K562 (cell line): ENCODE measurements around the gene PKDCC. TPM values are rescaled to one million over a fixed set of nuclear protein-coding genes. Genes with fewer than 3 reads are reported as not detected.

Experiments
- ATAC-seq: fragments of 200-7000 bp; cut with Tn5 transposase; 3 replicates; pipeline ENCODE4 v1.9.1; 2020; ENCODE audit warnings: moderate library complexity
- BruUV-seq: library from RNA; stranded (reverse); fragments of 400-500 nt; replicated peaks from 2 replicates; lab custom pipeline; 2021; lab: Mats Ljungman, UMichigan
- CTCF ChIA-PET: fragments of 300-600 bp; formaldehyde crosslinking; extraction: SDS; loops from one replicate; lab custom pipeline; 2021; ENCODE audit warnings: low intra/inter-chr PET ratio; lab: Yijun Ruan, JAX
- POLR2A ChIA-PET: fragments of 300-600, 350-650 bp; sonication (Branson Sonifier 250); formaldehyde crosslinking; extraction: SDS; loops from one replicate; lab custom pipeline; 2021; ENCODE audit warnings: antibody characterized with exemption, inconsistent platforms; lab: Yijun Ruan, JAX
- DNase-seq, 4 experiments: peaks; one replicate each; pipeline versions ENCODE4 v3.0.0 to v3.0.0-alpha.2; 2011 to 2018; ENCODE audit warnings: low spot score in 3 of 4, mixed read lengths in 3 of 4; ENCODE audit errors: extremely low read depth in 1 of 4
- FAIRE-seq: peaks from 2 replicates; lab custom pipeline; 2011; peaks lifted over from hg19 to GRCh38; lab: Jason Lieb, UNC
- H2AFZ ChIP-seq: 2 replicates; pipeline ENCODE4 v1.6.0; 2011; ENCODE audit warnings: low read depth, low read length, control low read depth, inconsistent platforms
- H3K27ac ChIP-seq: fragments of 200-600 bp; 3 replicates; pipeline ENCODE4 v1.8.0; 2011; ENCODE audit warnings: low read depth, mild to moderate bottlenecking, control low read depth, inconsistent platforms, low read length, moderate library complexity, mixed read lengths; ENCODE audit errors: extremely low read depth
- H3K27me3 ChIP-seq, 2 experiments: fragments of 300-600 bp in 1 of 2; 2 replicates in 1 of 2; 3 replicates in 1 of 2; pipeline versions ENCODE4 v1.6.0 to v1.8.0; 2011; ENCODE audit warnings: inconsistent platforms in 2 of 2, low read length in 2 of 2, mild to moderate bottlenecking in 1 of 2, mixed read lengths in 1 of 2, moderate library complexity in 1 of 2; ENCODE audit not compliant: control insufficient read depth in 2 of 2, insufficient read depth in 2 of 2
- H3K36me3 ChIP-seq: fragments of 300-600 bp; 3 replicates; pipeline ENCODE4 v1.8.0; 2011; ENCODE audit warnings: mild to moderate bottlenecking, low read length, inconsistent platforms; ENCODE audit not compliant: control insufficient read depth, insufficient read depth
- H3K4me1 ChIP-seq, 2 experiments: fragments of 200-600 bp in 1 of 2; replicated peaks in 1 of 2; 2 replicates in 1 of 2; 3 replicates in 1 of 2; pipeline versions ENCODE4 v1.5.1 to v1.8.0; 2011; ENCODE audit warnings: inconsistent platforms in 2 of 2, low read length in 2 of 2, mild to moderate bottlenecking in 1 of 2, mixed read lengths in 1 of 2, moderate library complexity in 1 of 2; ENCODE audit not compliant: control insufficient read depth in 2 of 2, insufficient read depth in 2 of 2
- H3K4me2 ChIP-seq: 2 replicates; pipeline ENCODE4 v1.6.1; 2011; ENCODE audit warnings: low read length, control low read depth, inconsistent platforms, mixed read lengths; ENCODE audit not compliant: insufficient read depth
- H3K4me3 ChIP-seq: fragments of 200-600 bp; sonication (generic), shearing (Covaris generic); 2 replicates; pipeline ENCODE4 v1.5.1; 2016; ENCODE audit warnings: control low read depth, inconsistent platforms
- H3K79me2 ChIP-seq: fragments of 200-600 bp; 3 replicates; pipeline ENCODE4 v1.8.0; 2011; ENCODE audit warnings: low read length, inconsistent platforms; ENCODE audit not compliant: control insufficient read depth, insufficient read depth
- H3K9ac ChIP-seq, 2 experiments: 2 replicates each; pipeline versions ENCODE4 v1.6.0 to v1.6.1; 2011; ENCODE audit warnings: low read depth in 2 of 2, low read length in 2 of 2, control low read depth in 1 of 2, inconsistent platforms in 1 of 2, mild to moderate bottlenecking in 1 of 2, mixed read lengths in 1 of 2; ENCODE audit not compliant: insufficient read depth in 1 of 2
- H3K9me1 ChIP-seq: one replicate; pipeline ENCODE4 v1.6.0; 2011; ENCODE audit warnings: inconsistent platforms, mild to moderate bottlenecking, low read length, moderate library complexity; ENCODE audit not compliant: control insufficient read depth, insufficient read depth
- H3K9me3 ChIP-seq: replicated peaks from 2 replicates; pipeline ENCODE4 v1.5.1; 2011; ENCODE audit warnings: low read depth, low read length, inconsistent platforms; ENCODE audit not compliant: control insufficient read depth, insufficient read depth
- H4K20me1 ChIP-seq: replicated peaks from 2 replicates; pipeline ENCODE4 v1.6.1; 2011; ENCODE audit warnings: low read length, inconsistent platforms, mixed read lengths; ENCODE audit not compliant: control insufficient read depth, insufficient read depth
- CHD4 ChIP-seq: fragments of 200-600 bp; sonication (generic); IDR thresholded peaks from 3 replicates; pipeline ENCODE4 v1.6.1; 2012; ENCODE audit warnings: low read depth, mild to moderate bottlenecking, mixed read lengths, low read length, inconsistent platforms; ENCODE audit not compliant: insufficient read depth, insufficient replicate concordance, poor library complexity, severe bottlenecking
- CREB5 ChIP-seq: fragments of 250-450 bp; sonication (Bioruptor Pico); IDR thresholded peaks from 2 replicates; pipeline ENCODE4 v1.5.0; 2020; ENCODE audit warnings: mild to moderate bottlenecking
- FOXJ3 ChIP-seq: sonication (generic); formaldehyde crosslinking; IDR thresholded peaks from 2 replicates; pipeline ENCODE4 v1.4.0; 2020; ENCODE audit warnings: mild to moderate bottlenecking, missing genetic modification reagents
- HMG20B ChIP-seq: fragments of 250-450 bp; sonication (Bioruptor Pico); IDR thresholded peaks from 2 replicates; pipeline ENCODE4 v1.5.0; 2021; ENCODE audit warnings: mild to moderate bottlenecking
- HNRNPH1 ChIP-seq: fragments of 200-400 bp; formaldehyde crosslinking; optimal IDR thresholded peaks from 2 replicates; pipeline ENCODE3; 2017; ENCODE audit warnings: low read depth, mild to moderate bottlenecking, low read length, moderate library complexity
- KHSRP ChIP-seq: fragments of 450-650 bp; IDR thresholded peaks from 2 replicates; pipeline ENCODE4 v1.6.1; 2017
- NFRKB ChIP-seq: fragments of 450-650 bp; IDR thresholded peaks from 2 replicates; pipeline ENCODE4 v1.6.1; 2016; ENCODE audit warnings: low read depth
- NR2C1 ChIP-seq, 2 experiments: fragments of 450-650 bp; IDR thresholded peaks; 2 replicates each; pipeline ENCODE4 v1.6.1; 2017; ENCODE audit warnings: mild to moderate bottlenecking in 2 of 2, antibody characterized with exemption in 1 of 2, inconsistent platforms in 1 of 2, missing compliant biosample characterization in 1 of 2, missing genetic modification characterization in 1 of 2
- RBBP5 ChIP-seq: fragments of 200-600 bp; sonication (generic); IDR thresholded peaks from 2 replicates; pipeline ENCODE4 v1.6.1; 2012; ENCODE audit warnings: borderline replicate concordance, mild to moderate bottlenecking, low read length, control low read depth, inconsistent platforms; ENCODE audit not compliant: insufficient read depth, poor library complexity, severe bottlenecking
- SP1 ChIP-seq: sonication (generic); formaldehyde crosslinking; IDR thresholded peaks from 2 replicates; pipeline ENCODE4 v1.8.1; 2022; ENCODE audit warnings: mild to moderate bottlenecking, missing genetic modification reagents
- TAF1 ChIP-seq: IDR thresholded peaks from 2 replicates; pipeline ENCODE4 v1.6.1; 2011; ENCODE audit warnings: mild to moderate bottlenecking, low read length, moderate library complexity; ENCODE audit not compliant: insufficient read depth, control insufficient read depth, severe bottlenecking; ENCODE audit errors: extremely low read depth
- TBP ChIP-seq: optimal IDR thresholded peaks from 2 replicates; pipeline ENCODE3; 2011; ENCODE audit warnings: low read depth, low read length, improper control_type of control experiment
- TFAP4 ChIP-seq: sonication (generic); formaldehyde crosslinking; IDR thresholded peaks from 2 replicates; pipeline ENCODE4 v1.8.0; 2022; ENCODE audit warnings: missing genetic modification reagents, mild to moderate bottlenecking, moderate library complexity, borderline replicate concordance
- WGBS: fragments of 100-300 bp; shearing (Covaris generic); methylation state at CpG from one replicate; pipeline ENCODE4 v1.1.6; 2016; ENCODE audit warnings: low coverage, mixed read lengths; ENCODE audit not compliant: insufficient coverage; ENCODE audit errors: missing lambda C conversion rate; 5-methylcytosine and 5-hydroxymethylcytosine counted together
- in situ Hi-C: fragments of 300-500 bp; cut with MboI; formaldehyde crosslinking; loops from 4 replicates; pipeline ENCODE4 v1.15.0; 2018; ENCODE audit warnings: inconsistent platforms, mixed read lengths
- intact Hi-C: fragments of 100-400 bp; cut with micrococcal nuclease; formaldehyde crosslinking; loops from 2 replicates; pipeline ENCODE4 v1.14.2; 2022
- polyA plus RNA-seq, 8 experiments: library from polyadenylated mRNA; depleted of rRNA in 4 of 8; stranded (reverse) in 5 of 8; unstranded in 3 of 8; fragments of >200 nt; fragmentation: Nextera tagmentation in 2 of 8; fragmentation: Illumina TruSeq in 1 of 8; extraction: Ambion mirVana in 2 of 8; extraction: Trizol in 1 of 8; gene quantifications; 2 replicates each; pipeline versions ENCODE4 v1.2.1 to v1.2.3, GENCODE V29; 2011 to 2014; ENCODE audit warnings: inconsistent platforms in 1 of 8, missing spikeins in 1 of 8
- total RNA-seq, 7 experiments: library from RNA; depleted of rRNA in 6 of 7; stranded (reverse); fragments of >200 nt in 6 of 7; fragmentation: Illumina TruSeq in 2 of 7; extraction: Trizol in 2 of 7; gene quantifications; 2 replicates each; pipeline versions ENCODE4 v1.2.1 to v1.2.3, GENCODE V29; 2011 to 2021; ENCODE audit warnings: low replicate concordance in 1 of 7

Gene PKDCC
- total and polyA plus RNA-seq, 9 of the 15 experiments (the other 6 are each of a cell fraction or from before 2014, with no cell fraction given) = 0.62 to 14.8 (median 1.3) TPM; not detected in 2

- H3K9me1 ChIP-seq = no peaks in the 10 kb centered on the region
- intact Hi-C loops = no loop called here
- in situ Hi-C loops = no loop called here
- DNase-seq (peak in 2 of 4 experiments; percentile 32 to 35), FAIRE-seq (no peak), ATAC-seq (peak; percentile 11; the same call in 1 of the 3 replicates)
- no peaks in the 10 kb centered on the region for H4K20me1 ChIP-seq
- no peak overlapping the region for H3K4me3 ChIP-seq
- POLR2A ChIA-PET = interaction anchor here (0.6 to 1.6 kb wide), 3 partner anchors 43 to 221 kb away, joined by 3 read pairs; no protein-coding TSS in a partner anchor
- no peak overlapping the region for H3K9ac ChIP-seq
- H3K9me3 ChIP-seq = no peaks in the 10 kb centered on the region
- H3K79me2 ChIP-seq = no peaks in the 10 kb centered on the region
- H3K36me3 ChIP-seq = no peaks in the 10 kb centered on the region
- H3K27me3 ChIP-seq = peaks cover 11 to 41% of the 10 kb centered on the region in 2 experiments; a peak in 4 of 5 replicates
- no peak overlapping the region for H3K27ac ChIP-seq
- BruUV-seq = no TSS peak
- H3K4me1 ChIP-seq = peaks cover 14 to 18% of the 10 kb centered on the region in 2 experiments; a peak in 4 of 5 replicates
- CTCF ChIA-PET = no interaction called here
- peak overlapping the region; percentile 19; the same call in 1 of the 2 replicates for H2AFZ ChIP-seq
- WGBS = 16% methylated on average over 10 of the region's 12 CpGs
- no peak overlapping the region for H3K4me2 ChIP-seq
- TF ChIP-seq FOXJ3 (CRISPR knock-in tag) (no peak), CREB5 (CRISPR knock-in tag) (no peak), HNRNPH1 (no peak), NFRKB (no peak), TAF1 (no peak), CHD4 (no peak), NR2C1 (IDR thresholded peaks at IDR 0.05) (no peak), NR2C1 (tag; IDR thresholded peaks at IDR 0.05) (no peak), KHSRP (no peak), TFAP4 (CRISPR knock-in tag) (no peak), HMG20B (CRISPR knock-in tag) (no peak), TBP (no peak), SP1 (CRISPR knock-in tag) (no peak), RBBP5 (no peak)
Observed at GRCh38 chr2:42045848-42046748, 1.7 kb upstream of the PKDCC start.
